NCI-H128 (cell line): ENCODE data around the gene RORC.
"Not testable (repeated sequence)": the region's sequence is repeated elsewhere in the genome, so short reads cannot be mapped to it uniquely, and the experiment has no call there.

ENCODE experiments used
- DNase-seq: peaks from one replicate; lab custom pipeline; 2025; ENCODE audit not compliant: unreplicated experiment; lab: John Stamatoyannopoulos, UW

Gene RORC

GRCh38 chr1:151831605-151832004 lies at the start of gene RORC:
RORC (minus strand) TSS chr1:151831802; CDS start chr1:151831764, 38 bp downstream.
- no peak for DNase-seq

GRCh38 chr1:151875419-151876097 lies 44.0 kb upstream of the RORC start:
- DNase-seq: no peak

GRCh38 chr1:151872776-151873175 lies 41.2 kb upstream of the RORC start:
- DNase-seq: not testable (repeated sequence)

GRCh38 chr1:151871284-151872030 lies 39.9 kb upstream of the RORC start:
- DNase-seq: no peak

- DNase-seq: no peak
Measured at GRCh38 chr1:151868486-151868885, 36.9 kb upstream of the RORC start.

- no peak for DNase-seq
Measured at GRCh38 chr1:151867765-151868411, 36.3 kb upstream of the RORC start.

GRCh38 chr1:151867321-151867720 lies 35.7 kb upstream of the RORC start:
- DNase-seq: no peak

GRCh38 chr1:151864411-151864810 lies 32.8 kb upstream of the RORC start:
- no peak for DNase-seq

- DNase-seq: no peak
Measured at GRCh38 chr1:151862604-151863003, 31.0 kb upstream of the RORC start.

- no peak for DNase-seq
Measured at GRCh38 chr1:151860504-151861187, 29.0 kb upstream of the RORC start.

- DNase-seq: no peak
Measured at GRCh38 chr1:151859891-151860293, 28.3 kb upstream of the RORC start.

GRCh38 chr1:151858886-151859665 lies 27.5 kb upstream of the RORC start:
- no peak for DNase-seq

GRCh38 chr1:151858030-151858746 lies 26.6 kb upstream of the RORC start:
- no peak for DNase-seq

- DNase-seq: no peak
Measured at GRCh38 chr1:151855933-151856332, 24.3 kb upstream of the RORC start.

- DNase-seq: not testable (repeated sequence)
Measured at GRCh38 chr1:151855516-151855915, 23.9 kb upstream of the RORC start.

- DNase-seq: no peak
Measured at GRCh38 chr1:151854658-151855057, 23.1 kb upstream of the RORC start.

- DNase-seq: no peak
Measured at GRCh38 chr1:151853411-151853943, 21.9 kb upstream of the RORC start, which contains the start of gene THEM5. THEM5 (minus strand) TSS chr1:151853712; CDS start chr1:151853565, 147 bp downstream.

- no peak for DNase-seq
Measured at GRCh38 chr1:151852733-151853132, 21.1 kb upstream of the RORC start.

GRCh38 chr1:151851886-151852285 lies 20.3 kb upstream of the RORC start:
- DNase-seq: no peak

- no peak for DNase-seq
Measured at GRCh38 chr1:151849871-151850270, 18.3 kb upstream of the RORC start.
